Pulmonary artery endothelial cell (primary cell): ENCODE measurements around the gene RGS7. TPM values are rescaled to one million over a fixed set of nuclear protein-coding genes. Genes with fewer than 3 reads are reported as not detected.
"Not testable (repeated sequence)": the region's sequence is repeated elsewhere in the genome, so short reads cannot be mapped to it uniquely, and the experiment has no call there.

Experiments used
- DNase-seq: peaks from one replicate; pipeline ENCODE4 v3.0.0-alpha.2; 2011; ENCODE audit warnings: low read depth, low spot score
- total RNA-seq: library from RNA; depleted of rRNA; stranded (reverse); fragments of >200 nt; gene quantifications from 2 replicates; pipeline ENCODE4 v1.2.3, GENCODE V29; 2014

The RGS7 gene
- total RNA-seq, 1 donor from 2014 or later: 0.40 TPM

DNA sequence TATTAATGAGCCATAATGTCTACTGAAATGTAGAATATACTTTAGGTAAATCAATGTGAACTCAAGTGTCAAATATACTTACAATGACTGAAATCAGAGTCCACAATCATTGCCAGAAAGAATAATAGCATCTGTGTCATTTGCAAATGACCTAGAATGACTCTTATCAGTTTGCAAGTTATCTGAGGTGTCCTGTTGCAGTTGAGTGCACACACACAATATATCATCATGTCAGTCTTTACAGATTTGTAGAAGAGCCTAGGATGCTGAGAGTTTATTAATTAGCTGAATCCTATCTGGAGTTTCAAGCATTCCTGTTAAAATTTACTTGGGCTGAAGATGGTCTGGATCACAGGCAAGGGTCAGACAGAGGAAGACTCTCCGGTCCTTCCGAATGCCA lies 421.1 kb downstream of the RGS7 start:
- no peak for DNase-seq

DNA sequence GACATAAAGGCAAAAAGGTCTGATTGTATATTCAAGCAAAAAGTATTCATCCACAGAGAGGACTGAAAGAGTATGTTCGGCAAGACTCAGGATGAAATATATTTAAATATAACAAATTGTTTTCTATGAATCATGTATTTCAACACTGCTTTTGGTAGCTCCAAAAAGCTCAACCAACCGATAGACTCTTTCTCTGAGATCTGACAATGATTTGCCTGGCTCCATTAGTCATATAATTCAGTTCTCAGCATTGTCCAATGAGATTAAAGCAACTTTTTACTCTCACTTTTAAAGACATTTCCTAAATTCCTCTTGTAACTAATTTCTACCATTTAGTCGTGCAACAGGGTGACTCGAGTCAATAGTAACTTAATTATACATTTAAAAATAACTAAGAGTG lies 426.0 kb downstream of the RGS7 start:
- DNase-seq: no peak

DNA sequence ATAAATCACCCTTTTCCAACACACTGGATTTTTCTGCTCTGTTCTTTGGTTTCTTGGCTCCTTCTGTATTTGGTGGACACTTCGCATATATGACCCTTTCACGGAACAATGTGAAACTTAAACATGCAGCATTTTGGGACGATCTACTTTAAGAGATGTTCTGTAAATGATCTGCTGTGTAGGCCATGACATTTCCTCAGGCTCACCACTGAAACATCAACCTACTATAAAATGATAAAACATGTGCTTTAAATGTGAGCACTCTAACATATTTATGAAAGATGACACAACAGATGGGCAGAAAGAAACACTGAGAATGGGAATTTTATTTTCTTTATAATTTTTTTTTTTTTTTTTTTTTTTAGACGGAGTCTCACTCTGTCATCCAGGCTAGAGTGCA lies 428.7 kb downstream of the RGS7 start:
- DNase-seq: no peak

- no peak for DNase-seq
Observed at GRCh38 chr1:240927821-240928220, 429.2 kb downstream of the RGS7 start.

- no peak for DNase-seq
Observed at GRCh38 chr1:240925273-240925672, 431.7 kb downstream of the RGS7 start.

- no peak for DNase-seq
Observed at GRCh38 chr1:240917976-240918375, 439.0 kb downstream of the RGS7 start.

- no peak for DNase-seq
Observed at GRCh38 chr1:240914506-240914905, 442.5 kb downstream of the RGS7 start.

DNA sequence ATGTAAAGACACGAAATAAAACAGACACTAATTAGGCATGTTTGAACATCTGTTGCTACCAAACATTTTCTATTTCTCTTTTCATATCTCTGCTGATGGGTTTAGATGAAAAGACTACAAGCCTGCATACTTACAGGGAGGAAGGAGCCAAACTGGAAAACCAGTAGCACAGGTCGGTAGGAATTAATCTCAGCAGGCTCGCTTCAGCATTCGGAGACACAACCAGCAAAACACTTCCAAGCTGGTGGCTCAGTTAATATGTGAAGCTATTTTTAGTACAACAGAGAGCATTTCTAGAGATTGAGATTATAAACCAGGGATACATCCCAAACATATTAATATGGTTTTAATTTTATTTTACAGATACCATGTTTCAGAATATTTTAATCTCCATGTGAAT lies 444.2 kb downstream of the RGS7 start:
- no peak for DNase-seq

GRCh38 chr1:240909701-240910457 lies 447.1 kb downstream of the RGS7 start:
- no peak for DNase-seq

DNA sequence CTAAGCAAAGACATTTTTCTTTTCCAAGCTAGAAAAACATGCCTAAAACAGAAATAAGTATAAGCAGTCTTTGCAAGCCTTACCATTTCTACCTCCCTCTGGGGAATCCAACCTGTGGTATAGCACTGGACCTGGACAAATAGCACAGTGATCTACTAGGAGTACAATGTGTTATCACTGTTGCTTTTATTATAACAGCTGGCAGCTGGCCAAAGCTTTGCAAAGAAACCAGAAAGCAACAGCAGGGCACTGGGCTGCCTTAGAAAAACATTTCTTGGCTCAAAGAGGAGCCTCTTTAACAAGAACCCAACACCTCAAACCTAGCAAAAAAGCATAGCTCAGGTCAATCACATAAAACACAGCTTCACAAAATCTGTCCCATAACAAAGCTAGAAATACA lies 450.5 kb downstream of the RGS7 start:
- no peak for DNase-seq

DNA sequence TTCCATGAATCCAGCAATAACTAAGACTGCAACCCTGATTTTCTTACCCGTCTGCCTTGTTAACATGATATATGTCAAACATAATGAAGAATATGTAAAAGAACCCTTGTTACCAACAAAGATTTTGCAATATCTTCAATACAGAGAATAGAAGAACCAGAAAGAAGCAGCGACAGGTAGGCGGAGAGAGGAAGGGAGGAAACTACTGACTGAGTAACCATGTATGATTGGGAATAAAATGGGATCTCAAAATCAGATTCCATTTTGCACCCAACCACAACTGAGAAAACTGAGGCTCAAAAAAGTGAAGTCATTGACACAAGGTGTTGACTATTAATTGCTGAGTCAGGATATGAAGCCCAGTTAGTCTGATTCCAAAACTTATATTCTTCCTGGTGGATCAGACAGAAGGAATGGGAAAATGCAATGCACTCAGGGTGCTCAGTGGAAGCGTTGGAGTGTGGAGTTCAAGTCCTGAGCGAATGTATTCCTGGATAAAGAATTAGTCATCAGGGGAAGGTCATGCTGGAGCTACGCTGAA lies 451.7 kb downstream of the RGS7 start:
- DNase-seq: no peak

GRCh38 chr1:240895424-240895823 lies 461.6 kb downstream of the RGS7 start:
- DNase-seq: not testable (repeated sequence)

DNA sequence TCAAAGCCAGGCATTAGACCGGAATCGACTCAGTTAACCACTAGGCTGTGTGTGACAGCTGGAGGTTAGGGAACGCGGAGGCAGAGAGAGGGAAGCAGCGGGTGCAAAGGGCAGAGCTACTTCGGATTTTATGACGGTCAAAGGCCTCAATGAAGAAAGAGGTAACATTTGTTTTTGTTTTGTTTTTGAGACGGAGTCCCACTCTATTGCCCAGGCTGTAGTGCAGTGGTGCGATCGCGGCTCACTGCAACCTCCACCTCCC lies 468.3 kb downstream of the RGS7 start:
- no peak for DNase-seq

DNA sequence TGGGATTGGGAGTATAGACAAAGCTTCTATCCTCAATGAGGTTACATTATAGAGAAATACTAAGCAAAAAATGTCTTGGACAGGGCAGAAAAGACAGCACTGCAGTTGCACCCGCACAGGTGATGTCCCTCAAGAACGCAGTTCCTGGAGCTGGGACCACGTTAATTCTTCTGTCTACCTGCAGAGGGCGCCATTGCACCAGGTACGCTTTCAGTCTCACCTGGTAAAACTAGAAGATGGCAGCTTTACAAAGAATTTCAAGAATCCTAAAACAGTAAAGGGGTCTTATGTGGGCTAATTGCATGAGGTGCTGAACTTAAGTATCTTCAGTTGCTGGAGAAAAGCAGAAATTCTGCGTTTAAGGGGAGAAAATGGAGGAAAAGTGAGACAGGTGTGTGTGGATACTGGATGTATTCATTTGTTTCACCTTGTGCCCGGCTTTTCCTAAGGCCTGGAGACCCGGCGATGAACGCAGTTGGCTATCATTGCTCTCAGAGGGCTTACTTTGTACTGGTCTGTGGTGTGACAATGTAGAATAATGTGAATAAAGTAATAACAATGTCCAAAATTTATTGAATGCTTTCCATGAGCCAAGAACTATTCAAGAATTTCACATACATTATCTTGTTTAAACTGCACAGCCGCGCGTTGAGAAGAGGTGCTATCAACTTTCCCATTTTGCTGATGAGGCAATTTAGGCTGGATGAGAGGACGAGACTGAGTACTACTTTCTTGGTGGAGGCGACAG lies 468.8 kb downstream of the RGS7 start:
- no peak for DNase-seq

- DNase-seq: no peak
Observed at GRCh38 chr1:240883490-240883889, 473.5 kb downstream of the RGS7 start.

DNA sequence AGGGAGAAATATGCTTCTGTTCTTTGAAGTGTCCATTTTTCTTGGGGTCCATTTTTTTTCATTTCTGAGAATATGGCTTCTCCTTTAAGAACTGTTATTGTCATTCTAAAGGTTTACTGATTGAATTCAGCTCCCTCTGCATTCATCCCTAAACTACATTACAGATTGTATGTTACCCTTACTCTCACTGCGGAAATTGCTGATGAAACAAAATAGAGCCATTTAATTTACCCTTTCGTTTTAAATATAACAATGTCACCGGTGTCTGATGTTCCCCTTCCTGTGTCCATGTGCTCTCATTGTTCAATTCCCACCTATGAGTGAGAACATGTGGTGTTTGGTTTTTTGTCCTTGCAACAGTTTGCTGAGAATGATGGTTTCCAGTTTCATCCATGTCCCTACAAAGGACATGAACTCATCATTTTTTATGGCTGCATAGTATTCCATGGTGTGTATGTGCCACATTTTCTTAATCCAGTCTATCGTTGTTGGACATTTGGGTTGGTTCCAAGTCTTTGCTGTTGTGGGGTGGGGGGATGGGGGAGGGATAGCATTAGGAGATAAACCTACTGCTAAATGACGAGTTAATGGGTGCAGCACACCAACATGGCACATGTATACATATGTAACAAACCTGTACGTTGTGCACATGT lies 474.2 kb downstream of the RGS7 start:
- DNase-seq: not testable (repeated sequence)

- no peak for DNase-seq
Observed at GRCh38 chr1:240878631-240879030, 478.4 kb downstream of the RGS7 start.

- no peak for DNase-seq
Observed at GRCh38 chr1:240877605-240878004, 479.4 kb downstream of the RGS7 start.

DNA sequence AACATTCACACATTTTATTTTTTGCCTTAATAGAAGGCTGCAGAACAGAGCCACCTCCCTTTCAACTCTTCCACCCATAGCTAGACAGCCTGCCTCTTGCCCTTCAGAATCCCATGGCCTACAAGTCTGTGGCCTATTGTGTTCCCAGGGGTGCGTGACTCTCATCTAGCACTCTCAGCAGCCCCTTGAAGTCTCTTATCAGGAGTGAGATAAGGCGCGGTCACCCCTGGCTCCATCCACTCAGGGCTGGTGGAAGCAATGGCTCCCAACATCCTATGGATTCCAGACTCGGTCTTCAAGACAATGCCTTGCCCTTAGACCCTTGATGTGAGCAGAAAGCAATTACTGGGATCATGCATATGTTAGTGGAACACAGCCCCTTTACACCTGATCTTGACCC lies 480.9 kb downstream of the RGS7 start:
- no peak for DNase-seq

DNA sequence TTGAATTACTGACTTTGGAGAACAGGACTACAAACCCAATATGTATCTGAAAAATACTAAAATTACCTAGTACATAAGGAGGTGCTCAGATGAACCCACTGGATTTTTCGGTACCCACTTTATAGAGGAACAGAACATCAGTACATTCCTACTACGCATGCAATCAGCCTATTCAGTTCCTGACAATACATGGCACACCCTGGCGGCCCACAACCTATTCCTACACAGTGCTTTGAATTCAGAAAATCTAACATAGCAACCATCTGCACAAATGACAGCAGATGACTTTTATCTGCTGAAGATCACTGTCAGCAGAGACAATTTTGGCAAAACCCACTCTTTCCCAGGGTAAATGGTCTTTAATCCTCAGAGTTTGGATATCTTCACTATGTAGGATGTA lies 487.9 kb downstream of the RGS7 start:
- no peak for DNase-seq

- DNase-seq: no peak
Observed at GRCh38 chr1:240866724-240867123, 490.3 kb downstream of the RGS7 start.

GRCh38 chr1:240860023-240860422 lies 497.0 kb downstream of the RGS7 start:
- DNase-seq: no peak

GRCh38 chr1:240854367-240854766 lies 502.6 kb downstream of the RGS7 start:
- DNase-seq: no peak
